Measurements from ENCODE around the gene NEMP1. TPM values are rescaled to one million over a fixed set of nuclear protein-coding genes. Genes with fewer than 3 reads are reported as not detected.
A peak's percentile ranks its signal among the peaks of the same experiment; 100 is the strongest.
"Not testable (repeated sequence)": the region's sequence is repeated elsewhere in the genome, so short reads cannot be mapped to it uniquely, and the experiment has no call there.

NEMP1 gene
- total RNA-seq, 1 donor from 2014 or later, result 7.1 TPM

- intact Hi-C loops (cut with DNase I), result no loop called here
Measured at GRCh38 chr12:57087010-57087690, 8.6 kb upstream of the NEMP1 start.

GRCh38 chr12:57086493-57087009 is 8.0 kb upstream of the NEMP1 start:
- Histone ChIP-seq H3K36me3 (peaks cover 0 to 6% of the 10 kb centered on the region in 2 donors), H3K27me3 (no peaks in the 10 kb centered on the region), H3K9me3 (no peaks in the 10 kb centered on the region), H3K4me1 (peaks cover 33% of the 10 kb centered on the region), H3K4me3 (peak overlapping the region; percentile 75 to 81), H3K27ac (peak overlapping the region; percentile 100)
- TF ChIP-seq POLR2A (IDR thresholded peaks at IDR 0.05), result no peak
- TF ChIP-seq, protein P1, sequence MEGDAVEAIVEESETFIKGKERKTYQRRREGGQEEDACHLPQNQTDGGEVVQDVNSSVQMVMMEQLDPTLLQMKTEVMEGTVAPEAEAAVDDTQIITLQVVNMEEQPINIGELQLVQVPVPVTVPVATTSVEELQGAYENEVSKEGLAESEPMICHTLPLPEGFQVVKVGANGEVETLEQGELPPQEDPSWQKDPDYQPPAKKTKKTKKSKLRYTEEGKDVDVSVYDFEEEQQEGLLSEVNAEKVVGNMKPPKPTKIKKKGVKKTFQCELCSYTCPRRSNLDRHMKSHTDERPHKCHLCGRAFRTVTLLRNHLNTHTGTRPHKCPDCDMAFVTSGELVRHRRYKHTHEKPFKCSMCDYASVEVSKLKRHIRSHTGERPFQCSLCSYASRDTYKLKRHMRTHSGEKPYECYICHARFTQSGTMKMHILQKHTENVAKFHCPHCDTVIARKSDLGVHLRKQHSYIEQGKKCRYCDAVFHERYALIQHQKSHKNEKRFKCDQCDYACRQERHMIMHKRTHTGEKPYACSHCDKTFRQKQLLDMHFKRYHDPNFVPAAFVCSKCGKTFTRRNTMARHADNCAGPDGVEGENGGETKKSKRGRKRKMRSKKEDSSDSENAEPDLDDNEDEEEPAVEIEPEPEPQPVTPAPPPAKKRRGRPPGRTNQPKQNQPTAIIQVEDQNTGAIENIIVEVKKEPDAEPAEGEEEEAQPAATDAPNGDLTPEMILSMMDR (IDR thresholded peaks at IDR 0.05), result no peak
- TF ChIP-seq POLR2AphosphoS5 (IDR thresholded peaks at IDR 0.05; ENCODE audit: insufficient read depth in 1 of 2, low read depth in 1 of 2), result no peak
- DNase-seq (ENCODE audit: extremely low spot score in 2 of 2), result no peak
- intact Hi-C loops (cut with DNase I), result no loop called here

More at GRCh38 chr12:57087010-57087690, 8.6 kb upstream of the NEMP1 start:
- Histone ChIP-seq H3K4me1 (peaks cover 39% of the 10 kb centered on the region), H3K36me3 (peaks cover 0 to 12% of the 10 kb centered on the region in 2 donors), H3K9me3 (no peaks in the 10 kb centered on the region), H3K27ac (peak overlapping the region; percentile 100), H3K4me3 (peak overlapping the region; percentile 75 to 81), H3K27me3 (no peaks in the 10 kb centered on the region)
- peak; percentile 96 to 97 for DNase-seq (ENCODE audit: extremely low spot score in 2 of 2)
- TF ChIP-seq, protein P1 (IDR thresholded peaks at IDR 0.05), result no peak
- peak in 1 of 2 donors; percentile 81 for TF ChIP-seq POLR2A (IDR thresholded peaks at IDR 0.05)
- peak in 1 of 2 donors; percentile 86 for TF ChIP-seq POLR2AphosphoS5 (IDR thresholded peaks at IDR 0.05; ENCODE audit: insufficient read depth in 1 of 2, low read depth in 1 of 2)

GRCh38 chr12:57085999-57086492 is 7.5 kb upstream of the NEMP1 start:
- Histone ChIP-seq H3K4me3 (peak overlapping the region; percentile 75 to 81), H3K27me3 (no peaks in the 10 kb centered on the region), H3K4me1 (peaks cover 28% of the 10 kb centered on the region), H3K36me3 (peaks cover 0 to under 1% of the 10 kb centered on the region in 2 donors), H3K27ac (peak overlapping the region; percentile 100), H3K9me3 (no peaks in the 10 kb centered on the region)
- intact Hi-C loops (cut with DNase I), result no loop called here
- TF ChIP-seq, protein P1 (IDR thresholded peaks at IDR 0.05), result no peak
- TF ChIP-seq POLR2A (IDR thresholded peaks at IDR 0.05) (no peak), POLR2AphosphoS5 (IDR thresholded peaks at IDR 0.05; ENCODE audit: insufficient read depth in 1 of 2, low read depth in 1 of 2) (no peak)
- no peak for DNase-seq (ENCODE audit: extremely low spot score in 2 of 2)

- no peak for DNase-seq (ENCODE audit: extremely low spot score in 2 of 2)
- Histone ChIP-seq H3K27me3 (no peaks in the 10 kb centered on the region), H3K4me1 (peaks cover 31% of the 10 kb centered on the region), H3K4me3 (no peak overlapping the region), H3K27ac (no peak overlapping the region), H3K9me3 (no peaks in the 10 kb centered on the region), H3K36me3 (no peaks in the 10 kb centered on the region)
- TF ChIP-seq POLR2AphosphoS5 (IDR thresholded peaks at IDR 0.05; ENCODE audit: insufficient read depth in 1 of 2, low read depth in 1 of 2) (no peak), POLR2A (IDR thresholded peaks at IDR 0.05) (no peak)
- TF ChIP-seq, protein P1 (IDR thresholded peaks at IDR 0.05), result no peak
- intact Hi-C loops (cut with DNase I), result no loop called here
Measured at GRCh38 chr12:57080855-57081254, 2.3 kb upstream of the NEMP1 start.

- H3K27ac ChIP-seq, result peak overlapping the region; percentile 89
Measured at GRCh38 chr12:57079821-57080220, 1.2 kb upstream of the NEMP1 start.

GRCh38 chr12:57073566-57074450 is 4.8 kb downstream of the NEMP1 start:
- DNase-seq (ENCODE audit: extremely low spot score in 2 of 2); H3K27me3 ChIP-seq; H3K9me3 ChIP-seq; H3K36me3 ChIP-seq: not testable (repeated sequence)
- Histone ChIP-seq H3K4me1 (peaks cover 16% of the 10 kb centered on the region), H3K4me3 (peak overlapping the region in 1 of 2 donors; percentile 8), H3K27ac (peak overlapping the region; percentile 38)
- intact Hi-C loops (cut with DNase I), result loop anchor here (10.0 kb wide), 1 partner anchor 101 kb away; no protein-coding TSS in a partner anchor

More at GRCh38 chr12:57079821-57080220, 1.2 kb upstream of the NEMP1 start:
- DNase-seq (ENCODE audit: extremely low spot score in 2 of 2), result no peak
- H3K27me3 ChIP-seq, result no peaks in the 10 kb centered on the region
- TF ChIP-seq POLR2AphosphoS5 (IDR thresholded peaks at IDR 0.05; ENCODE audit: insufficient read depth in 1 of 2, low read depth in 1 of 2) (no peak), POLR2A (IDR thresholded peaks at IDR 0.05) (no peak)
- TF ChIP-seq, protein P1 (IDR thresholded peaks at IDR 0.05), result no peak
- H3K4me1 ChIP-seq, result peaks cover 21% of the 10 kb centered on the region
- intact Hi-C loops (cut with DNase I), result loop anchor here (10.0 kb wide), 1 partner anchor 95 kb away; no protein-coding TSS in a partner anchor
- H3K4me3 ChIP-seq, result no peak overlapping the region
- no peaks in the 10 kb centered on the region for H3K36me3 ChIP-seq
- H3K9me3 ChIP-seq, result no peaks in the 10 kb centered on the region

All from vagina (tissue), 2 donors.